Measurements from ENCODE around the gene TFEB. TPM values are rescaled to one million over a fixed set of nuclear protein-coding genes. Genes with fewer than 3 reads are reported as not detected.

The TFEB gene
- total RNA-seq, 1 experiment from 2014 or later: 1.8 TPM

DNA sequence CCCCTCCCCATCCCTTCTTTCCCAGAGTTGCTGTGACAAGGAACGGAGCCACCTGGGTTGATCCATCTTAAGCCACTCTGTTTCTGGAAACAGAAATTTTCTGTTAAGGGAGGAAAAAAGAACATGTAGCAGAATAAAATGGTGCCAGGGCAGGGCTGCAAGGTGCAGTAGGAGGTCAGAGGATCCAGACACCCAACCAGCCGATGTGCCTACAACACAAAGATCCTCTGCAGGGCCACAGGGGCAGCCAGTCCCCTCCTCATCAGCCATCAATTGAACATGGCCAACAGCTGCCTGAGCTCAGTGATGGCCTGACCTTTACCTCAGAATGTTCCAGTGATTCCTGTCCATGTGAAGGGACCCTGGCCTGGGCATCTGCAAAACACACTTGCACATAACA lies 85.3 kb downstream of the TFEB start:
- peak overlapping the region; percentile 24 for H3K27ac ChIP-seq (ENCODE audit: low read depth, low read length, poor library complexity, severe bottlenecking)
- CTCF ChIA-PET: no interaction called here
- no peaks in the 10 kb centered on the region for H3K27me3 ChIP-seq (replicated peaks; ENCODE audit: insufficient read depth, low read depth, low read length, poor library complexity)
- TF ChIP-seq, protein P1, sequence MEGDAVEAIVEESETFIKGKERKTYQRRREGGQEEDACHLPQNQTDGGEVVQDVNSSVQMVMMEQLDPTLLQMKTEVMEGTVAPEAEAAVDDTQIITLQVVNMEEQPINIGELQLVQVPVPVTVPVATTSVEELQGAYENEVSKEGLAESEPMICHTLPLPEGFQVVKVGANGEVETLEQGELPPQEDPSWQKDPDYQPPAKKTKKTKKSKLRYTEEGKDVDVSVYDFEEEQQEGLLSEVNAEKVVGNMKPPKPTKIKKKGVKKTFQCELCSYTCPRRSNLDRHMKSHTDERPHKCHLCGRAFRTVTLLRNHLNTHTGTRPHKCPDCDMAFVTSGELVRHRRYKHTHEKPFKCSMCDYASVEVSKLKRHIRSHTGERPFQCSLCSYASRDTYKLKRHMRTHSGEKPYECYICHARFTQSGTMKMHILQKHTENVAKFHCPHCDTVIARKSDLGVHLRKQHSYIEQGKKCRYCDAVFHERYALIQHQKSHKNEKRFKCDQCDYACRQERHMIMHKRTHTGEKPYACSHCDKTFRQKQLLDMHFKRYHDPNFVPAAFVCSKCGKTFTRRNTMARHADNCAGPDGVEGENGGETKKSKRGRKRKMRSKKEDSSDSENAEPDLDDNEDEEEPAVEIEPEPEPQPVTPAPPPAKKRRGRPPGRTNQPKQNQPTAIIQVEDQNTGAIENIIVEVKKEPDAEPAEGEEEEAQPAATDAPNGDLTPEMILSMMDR (conservative IDR thresholded peaks at IDR 0.05; ENCODE audit: low read depth, low read length): no peak
- TF ChIP-seq EZH2 (IDR thresholded peaks at IDR 0.05; ENCODE audit: borderline replicate concordance, low read depth, low read length, poor library complexity, severe bottlenecking): no peak
- no peaks in the 10 kb centered on the region for H3K9me3 ChIP-seq (ENCODE audit: low read depth, low read length, poor library complexity, severe bottlenecking)
- POLR2A ChIA-PET (ENCODE audit: low non-redundant PET): no interaction called here
- H3K36me3 ChIP-seq (ENCODE audit: insufficient read depth, low read length, poor library complexity, severe bottlenecking): peaks cover 98% of the 10 kb centered on the region
- intact Hi-C loops (cut with micrococcal nuclease; ENCODE audit: unreplicated experiment): no loop called here
- BruUV-seq (replicated peaks): no TSS peak
- peaks cover 50% of the 10 kb centered on the region for H3K4me1 ChIP-seq (ENCODE audit: insufficient read depth, low read length, poor library complexity, severe bottlenecking)
- no peak for DNase-seq (ENCODE audit: low spot score)
- no peak overlapping the region for H3K4me3 ChIP-seq (ENCODE audit: low read depth, low read length, poor library complexity, severe bottlenecking)

DNA sequence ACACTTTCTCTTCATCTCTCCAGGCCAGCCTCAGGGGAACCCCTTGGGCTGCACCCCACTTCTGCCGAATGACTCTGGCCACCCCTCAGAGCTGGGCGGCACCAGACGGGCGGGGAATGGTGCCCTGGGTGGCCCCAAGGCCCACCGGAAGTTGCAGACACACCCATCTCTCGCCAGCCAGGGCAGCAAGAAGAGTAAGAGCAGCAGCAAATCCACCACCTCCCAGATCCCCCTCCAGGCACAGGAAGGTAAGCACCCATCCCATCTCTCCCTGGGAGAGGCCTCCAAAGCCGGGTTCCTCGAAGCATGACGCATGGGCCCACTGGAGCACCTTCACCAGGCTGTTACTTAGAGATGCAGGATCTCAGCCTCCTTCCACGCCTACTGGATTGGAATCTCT lies 85.8 kb downstream of the TFEB start:
- no peak overlapping the region for H3K4me3 ChIP-seq (ENCODE audit: low read depth, low read length, poor library complexity, severe bottlenecking)
- TF ChIP-seq, protein P1 (conservative IDR thresholded peaks at IDR 0.05; ENCODE audit: low read depth, low read length): no peak
- no peak for TF ChIP-seq EZH2 (IDR thresholded peaks at IDR 0.05; ENCODE audit: borderline replicate concordance, low read depth, low read length, poor library complexity, severe bottlenecking)
- ChIA-PET CTCF (no interaction called here), POLR2A (ENCODE audit: low non-redundant PET) (no interaction called here)
- H3K4me1 ChIP-seq (ENCODE audit: insufficient read depth, low read length, poor library complexity, severe bottlenecking): peaks cover 53% of the 10 kb centered on the region
- DNase-seq (ENCODE audit: low spot score): no peak
- H3K27me3 ChIP-seq (replicated peaks; ENCODE audit: insufficient read depth, low read depth, low read length, poor library complexity): no peaks in the 10 kb centered on the region
- H3K27ac ChIP-seq (ENCODE audit: low read depth, low read length, poor library complexity, severe bottlenecking): peak overlapping the region; percentile 65
- intact Hi-C loops (cut with micrococcal nuclease; ENCODE audit: unreplicated experiment): no loop called here
- H3K36me3 ChIP-seq (ENCODE audit: insufficient read depth, low read length, poor library complexity, severe bottlenecking): peaks cover 98% of the 10 kb centered on the region
- no TSS peak for BruUV-seq (replicated peaks)
- H3K9me3 ChIP-seq (ENCODE audit: low read depth, low read length, poor library complexity, severe bottlenecking): no peaks in the 10 kb centered on the region

DNA sequence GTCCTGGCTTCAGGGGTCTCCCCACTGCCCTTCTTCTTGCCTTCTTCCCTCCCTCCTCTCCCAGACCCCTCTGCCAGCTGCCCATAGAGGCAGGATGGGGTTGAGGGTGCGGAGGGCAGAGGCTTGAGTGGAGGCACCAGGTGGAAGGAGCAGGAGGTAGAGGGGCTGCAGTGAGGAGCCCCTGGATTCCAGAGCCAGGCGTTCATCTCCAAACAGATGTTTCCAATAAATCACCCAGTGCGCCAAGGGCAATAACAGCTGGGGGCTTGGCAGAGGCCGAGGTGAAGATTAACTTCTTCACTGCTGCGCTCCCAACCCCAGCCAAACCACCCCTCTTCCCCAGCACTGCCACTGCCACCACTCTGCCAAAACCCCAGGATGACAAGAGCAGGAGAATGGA lies 86.5 kb downstream of the TFEB start:
- CTCF ChIA-PET: no interaction called here
- H3K27me3 ChIP-seq (replicated peaks; ENCODE audit: insufficient read depth, low read depth, low read length, poor library complexity): no peaks in the 10 kb centered on the region

More for the DNA sequence above, 86.5 kb downstream of the TFEB start:
- TF ChIP-seq, protein P1 (conservative IDR thresholded peaks at IDR 0.05; ENCODE audit: low read depth, low read length): no peak
- TF ChIP-seq EZH2 (IDR thresholded peaks at IDR 0.05; ENCODE audit: borderline replicate concordance, low read depth, low read length, poor library complexity, severe bottlenecking): no peak
- H3K4me1 ChIP-seq (ENCODE audit: insufficient read depth, low read length, poor library complexity, severe bottlenecking): peaks cover 53% of the 10 kb centered on the region
- peak; percentile 50 for DNase-seq (ENCODE audit: low spot score)
- no TSS peak for BruUV-seq (replicated peaks)
- POLR2A ChIA-PET (ENCODE audit: low non-redundant PET): no interaction called here
- peak overlapping the region; percentile 65 for H3K27ac ChIP-seq (ENCODE audit: low read depth, low read length, poor library complexity, severe bottlenecking)
- intact Hi-C loops (cut with micrococcal nuclease; ENCODE audit: unreplicated experiment): no loop called here
- peaks cover 94% of the 10 kb centered on the region for H3K36me3 ChIP-seq (ENCODE audit: insufficient read depth, low read length, poor library complexity, severe bottlenecking)
- no peaks in the 10 kb centered on the region for H3K9me3 ChIP-seq (ENCODE audit: low read depth, low read length, poor library complexity, severe bottlenecking)
- H3K4me3 ChIP-seq (ENCODE audit: low read depth, low read length, poor library complexity, severe bottlenecking): no peak overlapping the region
